GM19025 (cell line): ENCODE data around the gene CASTOR2.
"Not testable (repeated sequence)": the region's sequence is repeated elsewhere in the genome, so short reads cannot be mapped to it uniquely, and the experiment has no call there.

Source experiments
- ATAC-seq: cut with Tn5 transposase; IDR thresholded peaks from one replicate; pipeline ENCODE4 v1.9.1; 2021; ENCODE audit warnings: mild to moderate bottlenecking, low read depth, moderate library complexity; ENCODE audit not compliant: unreplicated experiment

Gene CASTOR2

DNA sequence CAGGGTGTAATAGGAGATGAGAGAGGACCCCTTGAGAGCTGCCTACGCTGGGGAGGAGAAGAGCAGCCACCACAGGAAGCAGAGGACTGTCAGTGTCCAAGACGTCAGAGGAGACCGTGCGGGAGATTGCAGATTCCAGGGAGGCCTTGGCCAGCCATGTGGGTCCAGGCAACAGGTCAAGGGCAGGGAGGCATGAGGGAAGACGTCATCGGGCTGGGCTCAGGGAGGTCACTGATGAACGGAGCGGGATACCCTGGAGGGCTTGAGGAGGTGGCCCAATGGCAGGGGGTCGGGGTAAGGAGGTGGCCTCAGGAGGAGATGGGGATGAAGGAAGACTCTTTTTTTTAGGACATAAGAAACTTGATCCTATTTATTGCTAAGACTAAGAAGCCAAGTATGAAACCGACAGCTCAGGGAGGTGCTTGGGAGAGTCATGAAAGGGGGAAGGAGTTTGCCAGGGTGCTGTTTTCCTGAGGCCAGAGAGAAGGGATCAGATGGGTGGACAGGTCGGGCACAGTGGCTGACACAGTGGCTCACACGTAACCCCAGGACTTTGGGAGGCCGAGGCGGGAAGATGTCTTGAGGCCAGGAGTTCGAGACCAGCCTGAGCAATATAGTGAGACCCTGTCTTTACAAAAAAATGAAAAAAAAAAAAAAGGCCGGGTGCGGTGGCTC, 30.5 kb downstream of the CASTOR2 start:
- not testable (repeated sequence) for ATAC-seq

DNA sequence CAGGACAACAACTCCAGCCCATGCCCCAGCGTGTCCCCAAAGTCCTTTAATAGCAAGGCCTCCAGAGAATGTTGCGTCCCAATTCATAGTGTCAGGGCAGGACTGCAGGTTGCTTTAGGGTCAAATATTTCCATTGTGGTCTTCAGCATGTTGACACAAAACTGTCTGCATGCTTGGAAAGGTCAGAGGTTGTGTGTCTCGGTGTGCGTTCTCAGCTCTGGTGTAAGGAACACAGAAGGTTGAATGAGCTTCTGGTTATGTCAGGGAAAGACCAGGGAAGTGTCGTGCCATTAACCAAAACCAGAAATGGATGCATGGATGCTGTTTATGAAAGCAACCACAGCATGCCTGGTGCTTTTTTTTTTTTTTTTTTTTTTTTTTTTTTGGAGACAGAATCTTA, 31.9 kb downstream of the CASTOR2 start:
- ATAC-seq = not testable (repeated sequence)

DNA sequence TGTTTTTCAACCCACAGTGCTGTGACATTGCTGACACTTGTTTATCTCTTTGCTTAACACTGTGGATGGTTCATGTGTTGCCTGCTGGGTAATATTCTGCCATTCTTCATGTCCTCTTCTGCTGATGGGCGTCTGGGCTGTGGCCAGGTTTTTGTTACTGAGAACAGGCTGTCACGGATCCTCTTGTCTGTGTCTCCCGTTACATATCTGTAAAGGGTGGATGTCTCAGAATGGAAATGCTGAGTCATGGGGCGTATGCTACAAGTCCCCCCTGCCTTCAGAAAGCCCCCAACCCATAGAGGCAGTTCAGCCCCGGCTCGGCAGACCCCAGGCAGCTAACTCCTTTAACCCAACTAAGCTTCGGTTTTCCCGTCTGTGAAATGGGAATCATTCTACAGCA, 33.3 kb downstream of the CASTOR2 start:
- ATAC-seq = not testable (repeated sequence)

DNA sequence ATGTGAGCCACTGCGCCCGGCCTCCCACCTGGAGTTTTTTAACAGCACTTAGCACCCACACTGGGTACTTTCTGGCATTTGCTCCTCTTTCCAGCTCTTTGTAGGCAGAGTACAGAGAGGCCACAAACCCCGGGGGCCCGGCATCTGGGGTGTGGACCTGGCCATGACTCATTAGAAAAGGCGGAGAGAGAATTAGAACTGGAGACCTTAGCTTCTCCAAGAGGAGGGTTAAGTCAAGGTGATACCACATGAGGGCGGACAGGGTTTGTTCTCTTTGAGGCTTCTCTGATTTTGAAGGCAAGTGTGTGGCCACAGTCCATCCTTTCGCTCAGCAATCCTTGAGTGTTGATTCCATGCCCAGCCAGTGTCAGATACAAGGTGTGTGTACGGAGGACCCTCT, 36.9 kb downstream of the CASTOR2 start:
- ATAC-seq = not testable (repeated sequence)

DNA sequence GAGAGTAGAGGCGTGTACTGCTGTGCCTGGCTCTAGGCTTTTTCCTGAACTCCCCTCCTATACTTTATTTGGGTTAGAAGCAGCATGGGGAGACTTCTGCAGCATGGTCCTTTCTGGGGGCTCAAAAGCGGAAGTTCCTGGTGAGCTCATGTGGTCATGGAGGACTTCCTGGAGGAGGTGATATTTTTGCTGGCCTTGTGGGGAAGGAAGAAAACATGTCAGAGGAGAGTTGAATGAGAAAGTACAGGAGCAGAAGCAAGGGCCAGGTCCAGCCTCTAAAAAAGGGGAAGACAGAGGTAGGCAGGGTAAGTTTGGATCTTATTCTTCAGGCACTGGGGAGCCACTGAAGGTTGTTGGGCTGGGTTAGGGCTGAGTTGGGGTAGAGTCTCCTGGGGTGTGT, 45.5 kb downstream of the CASTOR2 start:
- no peak for ATAC-seq

DNA sequence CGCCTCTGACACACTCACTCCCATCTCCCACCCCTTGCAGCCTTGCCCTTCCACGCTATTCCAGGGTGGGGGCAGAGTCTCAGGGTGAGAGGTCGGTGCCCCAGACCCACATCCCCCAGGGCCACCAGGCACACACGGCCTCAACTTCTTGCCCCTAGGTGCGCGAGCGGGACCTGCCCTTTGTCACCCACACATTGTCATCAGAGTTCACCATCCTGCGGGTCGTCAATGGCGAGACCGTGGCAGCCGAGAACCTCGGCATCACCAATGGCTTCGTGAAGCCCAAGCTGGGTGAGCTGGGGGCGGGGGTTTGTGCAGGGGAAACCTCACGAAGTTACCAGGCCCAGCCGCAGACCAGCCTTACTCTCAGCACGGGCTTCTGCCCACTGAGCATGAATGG, 53.3 kb downstream of the CASTOR2 start:
- no peak for ATAC-seq

DNA sequence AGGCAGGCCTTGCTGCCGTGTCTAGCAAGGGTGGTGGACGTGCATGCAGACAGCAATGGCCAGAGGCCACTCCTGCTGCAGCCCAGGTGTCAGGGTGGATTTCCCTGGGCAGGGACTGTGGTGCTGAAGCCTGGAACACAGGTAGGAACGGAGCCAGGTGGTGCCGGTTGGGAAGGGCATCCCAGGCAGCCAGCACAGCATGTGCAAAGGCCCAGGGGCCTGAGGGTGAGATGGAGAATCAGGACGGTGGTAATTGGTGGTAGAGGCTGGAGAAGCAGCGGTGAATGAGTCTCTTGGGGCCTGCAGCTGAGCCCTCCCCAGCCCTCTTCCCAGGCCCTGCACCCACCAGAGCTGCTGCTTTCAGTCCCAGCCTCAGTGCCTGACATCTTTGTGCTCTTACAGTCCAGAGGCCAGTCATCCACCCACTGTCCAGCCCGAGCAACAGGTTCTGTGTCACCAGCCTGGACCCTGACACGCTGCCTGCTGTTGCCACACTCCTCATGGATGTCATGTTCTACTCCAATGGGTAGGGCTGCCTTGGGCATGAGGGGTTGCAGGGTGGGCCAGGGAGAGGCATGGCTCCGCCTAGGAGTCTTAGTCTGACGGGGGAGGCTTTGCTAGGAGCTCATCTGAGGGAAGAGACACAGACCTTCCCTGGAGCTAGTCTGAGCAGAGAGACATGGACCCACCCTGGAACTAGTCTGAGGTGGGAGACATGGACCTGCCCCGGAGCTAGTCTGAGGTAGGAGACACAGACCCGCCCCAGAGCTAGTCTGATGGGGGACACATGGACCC, 54.3 kb downstream of the CASTOR2 start:
- no peak for ATAC-seq

DNA sequence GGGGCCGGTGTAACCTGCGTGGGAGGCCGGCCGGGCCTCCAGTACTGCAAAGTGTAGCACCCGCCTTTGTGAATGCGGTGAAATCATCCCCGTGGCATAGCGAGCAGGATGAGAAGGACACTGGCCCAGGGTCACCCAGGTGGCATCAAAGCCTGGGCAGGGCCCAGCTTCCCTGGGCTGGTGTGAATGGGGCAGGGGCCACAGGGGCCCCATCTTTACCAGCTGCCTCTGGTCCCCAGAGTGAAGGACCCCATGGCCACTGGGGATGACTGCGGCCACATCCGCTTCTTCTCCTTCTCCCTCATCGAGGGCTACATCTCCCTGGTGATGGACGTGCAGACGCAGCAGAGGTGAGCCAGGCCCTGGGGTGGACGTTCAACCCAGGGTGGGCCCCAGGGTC, 55.3 kb downstream of the CASTOR2 start:
- no peak for ATAC-seq

DNA sequence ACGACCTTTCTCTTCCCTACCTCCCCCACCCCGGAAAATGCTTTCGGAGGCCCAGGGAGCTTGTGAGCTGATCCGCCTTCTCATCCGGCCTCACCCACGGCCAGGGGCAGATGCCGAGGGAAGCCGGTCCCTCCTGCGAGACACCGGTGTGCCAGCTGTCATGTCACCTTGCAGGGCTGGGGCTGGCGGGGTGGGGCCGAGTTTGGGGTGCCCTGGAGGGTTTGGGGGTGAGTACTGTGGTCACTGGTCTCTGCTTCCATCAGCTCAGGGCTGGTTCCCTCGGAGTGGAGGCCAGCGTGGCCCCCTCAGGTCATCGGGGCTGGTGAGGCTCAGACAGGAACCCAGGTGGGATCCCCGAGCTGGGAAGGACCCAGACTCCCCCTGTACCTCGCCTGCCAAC, 60.4 kb downstream of the CASTOR2 start:
- ATAC-seq = no peak

DNA sequence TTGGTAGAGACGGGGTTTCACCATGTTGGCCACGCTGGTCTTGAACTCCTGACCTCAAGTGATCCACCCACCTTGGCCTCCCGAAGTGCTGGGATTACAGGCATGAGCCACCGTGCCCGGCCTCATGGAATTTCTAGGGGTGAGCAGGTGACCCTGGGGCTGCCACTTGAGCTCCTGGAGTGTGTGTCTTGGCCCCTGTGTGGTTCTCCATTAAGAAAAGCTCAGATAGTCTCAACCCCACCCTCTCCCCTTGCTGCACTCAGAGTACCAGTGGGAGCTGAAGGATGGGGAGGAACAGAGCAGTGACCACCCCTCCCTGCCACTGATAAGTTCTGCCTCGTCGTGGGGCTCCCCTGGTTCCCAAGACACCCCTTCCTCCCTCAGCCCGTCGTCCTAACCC, 63.8 kb downstream of the CASTOR2 start:
- ATAC-seq = no peak

DNA sequence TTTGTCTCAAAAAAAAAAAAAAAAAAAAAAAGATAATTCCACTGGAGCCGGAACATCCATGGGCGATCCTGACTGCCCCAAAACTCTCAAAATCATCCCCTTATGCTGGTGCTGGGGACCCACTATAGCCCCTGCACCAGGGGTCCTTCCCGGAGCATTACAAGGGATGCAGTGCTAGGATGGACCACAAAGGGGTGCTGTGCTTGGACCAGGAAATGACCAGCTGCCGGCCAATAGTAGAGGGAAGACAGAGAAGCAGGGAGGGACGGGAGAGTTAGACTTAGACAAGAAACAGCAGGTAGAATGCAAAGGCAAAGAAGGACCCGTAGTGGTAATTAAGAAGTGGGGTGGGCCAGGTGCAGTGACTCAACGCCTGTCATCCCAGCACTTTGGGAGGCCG, 68.6 kb downstream of the CASTOR2 start:
- no peak for ATAC-seq

DNA sequence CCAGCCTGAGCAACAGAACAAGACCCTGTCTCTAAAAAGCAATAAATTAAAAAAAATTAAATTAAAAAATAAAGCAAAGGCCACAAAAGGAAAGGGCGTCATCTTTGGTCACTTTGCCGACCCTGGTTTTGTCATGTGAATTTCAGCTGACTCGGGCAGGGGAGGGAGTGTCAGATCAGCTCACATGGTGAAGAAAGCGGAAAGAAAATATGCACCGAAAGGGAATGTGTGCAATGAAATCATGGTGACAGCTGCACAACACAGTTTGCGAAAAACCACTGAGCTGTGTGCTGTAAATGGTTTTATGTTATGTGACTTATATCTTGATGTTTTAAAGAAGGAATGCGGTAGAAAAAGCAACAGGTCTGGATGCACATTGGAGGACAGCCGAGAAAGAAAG, 69.3 kb downstream of the CASTOR2 start:
- ATAC-seq = no peak

DNA sequence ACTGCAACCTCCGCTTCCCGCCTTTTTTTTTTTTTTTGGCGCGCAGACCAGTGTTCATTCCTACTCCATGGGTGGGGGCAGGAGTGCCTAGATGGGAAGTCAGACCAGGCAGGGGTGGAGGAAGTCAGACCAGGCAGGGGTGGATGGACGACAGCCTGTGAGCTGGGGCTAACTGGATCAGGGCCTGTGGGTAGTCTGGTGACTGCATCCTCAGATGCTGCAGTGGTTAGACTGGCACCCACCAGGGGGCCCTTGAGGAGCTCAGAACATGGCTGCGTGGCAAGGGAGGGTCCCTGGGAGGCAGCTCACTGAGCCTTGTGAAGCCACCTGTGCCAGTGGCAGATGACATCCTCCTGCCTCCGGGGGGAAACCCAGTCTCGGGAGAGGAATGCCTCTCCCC, 74.0 kb downstream of the CASTOR2 start:
- no peak for ATAC-seq

DNA sequence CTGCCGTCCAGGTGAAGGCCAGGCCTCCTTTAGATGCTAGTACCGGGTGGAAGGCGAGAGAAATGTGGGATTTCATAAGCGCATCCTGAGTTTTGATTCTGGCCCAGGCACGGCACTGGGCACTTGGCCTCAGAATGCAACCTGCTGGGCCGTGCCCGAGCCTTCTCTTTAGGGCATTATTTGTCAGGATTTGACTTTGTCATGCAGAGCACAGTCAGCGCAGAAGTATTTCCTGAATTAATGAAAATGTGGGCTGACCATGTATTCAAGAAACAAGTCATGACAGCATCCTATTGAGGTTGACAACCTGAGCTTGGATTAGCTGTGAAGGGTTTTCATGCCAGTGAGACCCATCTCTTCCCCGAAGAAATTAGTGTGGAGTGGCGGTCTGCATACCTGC, 74.7 kb downstream of the CASTOR2 start:
- ATAC-seq = no peak

DNA sequence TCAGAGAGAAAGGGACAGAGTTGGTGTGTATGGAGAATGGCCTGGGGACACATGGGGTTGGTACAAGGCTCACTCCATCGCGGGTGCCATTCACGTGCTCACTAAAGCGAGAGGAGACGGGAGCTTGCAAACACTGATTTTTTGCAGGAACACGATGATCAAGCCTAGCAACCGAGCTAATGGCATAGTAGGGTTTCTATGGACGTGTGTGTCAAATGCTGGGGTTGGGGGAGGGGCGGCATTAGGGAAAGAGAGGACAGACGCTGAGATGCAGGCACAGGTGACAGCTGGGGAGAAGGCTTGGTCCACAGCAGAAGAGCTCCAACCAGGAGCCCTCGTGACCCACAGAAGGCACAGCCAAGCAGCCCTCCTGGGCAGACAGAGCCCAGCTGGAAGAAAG, 75.2 kb downstream of the CASTOR2 start:
- no peak for ATAC-seq

DNA sequence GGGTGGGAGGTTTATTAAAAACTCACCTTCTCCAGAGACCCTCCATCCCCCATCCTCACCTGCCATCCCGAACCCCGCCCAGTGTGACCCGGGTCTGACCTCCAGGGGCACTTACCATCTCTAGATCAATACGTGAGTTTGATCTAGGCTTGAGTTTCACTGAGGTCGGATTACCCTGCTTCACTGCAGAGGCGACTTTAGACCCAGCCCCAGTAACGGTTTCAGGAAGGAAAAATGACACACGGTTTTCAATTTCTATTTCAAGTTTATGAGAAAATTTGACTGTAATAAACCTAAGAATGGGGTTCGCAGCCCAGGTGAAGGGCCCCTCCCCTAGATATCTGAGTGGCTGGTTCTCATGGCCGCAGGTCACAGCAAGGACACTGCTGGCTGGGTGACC, 76.0 kb downstream of the CASTOR2 start:
- ATAC-seq = no peak

DNA sequence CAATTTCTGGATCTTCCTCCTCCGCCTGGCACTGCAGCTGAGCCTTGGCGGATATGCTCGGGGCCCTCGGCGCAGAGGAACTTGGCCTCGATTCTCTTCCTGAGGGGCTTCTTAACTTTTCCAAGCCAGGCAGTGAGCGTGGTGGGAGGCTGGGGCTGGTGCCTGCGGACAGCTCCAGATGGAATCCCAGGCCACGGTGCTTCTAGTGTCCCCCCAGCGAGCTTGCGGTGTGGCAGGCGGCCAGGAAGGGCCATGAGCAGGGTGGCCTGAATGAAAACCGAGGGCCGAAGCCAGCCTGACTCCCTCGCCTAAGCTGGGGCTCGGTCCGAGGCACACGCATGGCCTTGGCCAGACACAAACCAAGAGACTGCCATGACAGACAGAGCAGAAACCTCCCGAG, 77.8 kb downstream of the CASTOR2 start:
- ATAC-seq = no peak

DNA sequence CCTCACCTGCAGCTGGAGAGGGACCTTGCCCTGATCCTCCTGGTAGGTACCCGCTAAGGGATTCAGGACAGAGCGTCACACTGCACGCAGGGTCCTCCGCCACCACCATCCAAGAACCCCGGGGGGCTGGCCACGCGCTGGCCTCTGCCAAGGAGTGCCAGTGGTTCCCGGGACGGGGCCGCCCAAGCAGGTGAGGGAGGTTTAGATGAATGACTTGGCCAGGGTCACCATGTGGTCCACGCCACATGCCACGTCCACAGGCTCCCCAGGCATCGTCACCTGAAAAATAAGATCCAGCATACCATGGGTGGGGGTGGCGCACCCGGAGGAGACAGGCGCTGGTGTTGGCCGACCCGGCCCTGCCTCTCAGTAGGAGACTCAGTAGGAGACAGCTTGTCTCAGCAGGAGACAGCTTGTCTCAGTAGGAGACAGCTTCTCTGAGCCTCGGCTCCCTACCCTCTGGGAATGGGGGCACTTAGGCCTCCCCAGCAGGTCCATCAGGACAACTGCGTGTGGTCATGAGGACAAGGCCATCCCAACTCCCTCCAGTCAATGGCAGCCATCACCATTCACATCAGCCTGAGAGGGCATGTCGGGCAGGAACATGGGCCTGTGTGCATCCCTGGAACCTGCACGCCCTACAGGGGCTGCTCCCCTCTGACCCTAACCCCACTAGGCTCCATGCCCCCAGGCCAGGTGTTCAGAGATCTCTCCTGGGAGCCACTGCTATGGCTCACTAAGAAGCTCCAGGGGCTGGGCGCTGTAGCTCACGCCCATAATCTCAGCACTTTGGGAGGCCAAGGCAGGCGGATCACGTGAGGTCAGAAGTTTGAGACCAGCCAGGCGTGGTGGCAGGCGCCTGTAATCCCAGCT, 78.6 kb downstream of the CASTOR2 start:
- no peak for ATAC-seq

DNA sequence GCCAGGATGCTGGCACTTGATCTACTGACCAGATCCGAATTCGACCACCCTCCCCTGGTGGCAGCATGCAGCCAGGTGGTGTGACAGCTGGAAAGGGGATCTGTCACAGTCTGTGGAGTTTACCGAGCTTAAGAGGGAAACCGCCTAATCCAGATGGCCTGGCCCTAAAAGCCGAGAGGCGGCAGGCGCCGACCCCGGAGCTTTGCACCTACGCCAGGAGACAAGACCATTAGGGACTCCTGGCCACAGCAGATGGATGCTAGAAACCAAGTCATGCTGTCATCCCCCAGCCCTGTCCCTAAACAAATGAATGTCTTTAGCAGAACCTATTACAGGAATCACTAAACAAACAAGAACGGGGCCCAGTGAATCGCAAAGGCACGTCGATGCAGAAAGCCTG, 81.4 kb downstream of the CASTOR2 start:
- ATAC-seq = no peak

DNA sequence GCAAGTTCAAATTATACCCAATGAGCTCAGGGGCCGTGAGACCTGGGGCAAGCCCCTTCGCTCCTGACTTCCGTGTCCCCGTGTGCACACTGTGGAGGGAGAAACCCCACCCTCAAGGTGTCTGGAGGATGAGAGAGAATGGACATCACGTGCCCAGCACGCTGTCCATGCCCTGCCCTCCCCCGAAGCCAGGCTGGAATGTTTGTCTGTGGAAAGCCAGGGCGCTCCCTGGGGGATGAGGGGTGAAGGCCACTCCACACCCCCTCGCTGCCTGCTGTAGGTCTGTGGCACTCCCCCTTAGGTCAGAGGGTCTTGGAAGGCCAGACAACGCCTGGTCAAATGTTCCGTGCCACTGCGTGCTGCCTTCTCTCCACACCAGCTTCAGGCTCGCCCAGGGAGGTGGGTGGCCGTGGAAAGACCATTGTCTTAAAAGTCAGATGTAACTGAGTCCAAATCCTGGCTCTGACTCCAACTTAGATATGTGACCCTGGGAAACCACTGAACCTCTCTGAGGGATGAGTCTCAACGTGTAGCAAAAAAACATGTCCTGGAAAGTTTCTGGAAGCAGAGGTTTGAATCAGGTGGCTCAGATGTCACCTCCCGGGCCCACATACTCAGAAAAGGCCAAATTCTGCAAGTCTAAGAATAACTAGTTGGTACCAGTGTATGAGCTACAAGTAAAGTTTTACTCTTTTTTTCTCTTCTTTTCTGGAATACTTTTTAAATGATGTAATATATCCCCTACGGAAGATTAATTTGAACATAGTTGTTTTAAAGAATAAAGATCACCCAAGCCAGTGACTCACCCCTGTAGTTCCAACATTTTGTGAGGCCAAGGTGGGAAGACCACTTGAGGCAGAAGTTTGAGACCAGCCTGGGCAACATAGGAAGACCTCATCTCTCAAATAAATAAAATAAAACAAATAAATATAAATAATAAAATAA, 84.2 kb downstream of the CASTOR2 start:
- no peak for ATAC-seq
